Measurements from ENCODE around the gene ZNF385A.

ZNF385A gene

GRCh38 chr12:54398218-54398617 lies 13.7 kb upstream of the ZNF385A start:
- TF ChIP-seq CTCF (IDR thresholded peaks at IDR 0.05; ENCODE audit: low read depth, low read length): no peak
- H3K4me3 ChIP-seq (replicated peaks in 1 of 2; ENCODE audit: low read depth in 2 of 2, low read length in 2 of 2): no peak overlapping the region
- no peak for DNase-seq (ENCODE audit: low read depth in 2 of 2)

- TF ChIP-seq CTCF (IDR thresholded peaks at IDR 0.05; ENCODE audit: low read depth, low read length): no peak
- no peak for DNase-seq (ENCODE audit: low read depth in 2 of 2)
- H3K4me3 ChIP-seq (replicated peaks in 1 of 2; ENCODE audit: low read depth in 2 of 2, low read length in 2 of 2): no peak overlapping the region
These were observed 12.6 kb upstream of the ZNF385A start for GRCh38 chr12:54397157-54397556.

- TF ChIP-seq CTCF (IDR thresholded peaks at IDR 0.05; ENCODE audit: low read depth, low read length): no peak
- no peak overlapping the region for H3K4me3 ChIP-seq (replicated peaks in 1 of 2; ENCODE audit: low read depth in 2 of 2, low read length in 2 of 2)
- DNase-seq (ENCODE audit: low read depth in 2 of 2): no peak
These were observed 11.0 kb upstream of the ZNF385A start for GRCh38 chr12:54395545-54395944.

GRCh38 chr12:54394986-54395385 lies 10.5 kb upstream of the ZNF385A start:
- H3K4me3 ChIP-seq (replicated peaks in 1 of 2; ENCODE audit: low read depth in 2 of 2, low read length in 2 of 2): no peak overlapping the region
- DNase-seq (ENCODE audit: low read depth in 2 of 2): no peak
- TF ChIP-seq CTCF (IDR thresholded peaks at IDR 0.05; ENCODE audit: low read depth, low read length): no peak

GRCh38 chr12:54394281-54394719 lies 9.8 kb upstream of the ZNF385A start:
- peak; percentile 64 to 69 for DNase-seq (ENCODE audit: low read depth in 2 of 2)
- peak; percentile 63 for TF ChIP-seq CTCF (IDR thresholded peaks at IDR 0.05; ENCODE audit: low read depth, low read length)
- H3K4me3 ChIP-seq (replicated peaks in 1 of 2; ENCODE audit: low read depth in 2 of 2, low read length in 2 of 2): no peak overlapping the region

GRCh38 chr12:54393743-54394142 lies 9.2 kb upstream of the ZNF385A start:
- H3K4me3 ChIP-seq (replicated peaks in 1 of 2; ENCODE audit: low read depth in 2 of 2, low read length in 2 of 2): no peak overlapping the region
- TF ChIP-seq CTCF (IDR thresholded peaks at IDR 0.05; ENCODE audit: low read depth, low read length): no peak
- DNase-seq (ENCODE audit: low read depth in 2 of 2): no peak

GRCh38 chr12:54393207-54393609 lies 8.7 kb upstream of the ZNF385A start:
- H3K4me3 ChIP-seq (replicated peaks in 1 of 2; ENCODE audit: low read depth in 2 of 2, low read length in 2 of 2): no peak overlapping the region
- no peak for DNase-seq (ENCODE audit: low read depth in 2 of 2)
- no peak for TF ChIP-seq CTCF (IDR thresholded peaks at IDR 0.05; ENCODE audit: low read depth, low read length)

Data from cardiac fibroblast (primary cell).